HG03432 (cell line): ENCODE measurements around the gene CHRM4.

Experiments used
- ATAC-seq: cut with Tn5 transposase; IDR thresholded peaks from one replicate; pipeline ENCODE4 v1.9.1; 2021; ENCODE audit warnings: mild to moderate bottlenecking, moderate library complexity; ENCODE audit not compliant: unreplicated experiment

Gene CHRM4

GRCh38 chr11:46369458-46370152 is 22.0 kb downstream of the CHRM4 start:
- ATAC-seq, result peak; percentile 54

GRCh38 chr11:46367916-46368267 is 23.7 kb downstream of the CHRM4 start:
- ATAC-seq, result no peak

GRCh38 chr11:46367244-46367915 is 24.2 kb downstream of the CHRM4 start:
- peak; percentile 66 for ATAC-seq

DNA sequence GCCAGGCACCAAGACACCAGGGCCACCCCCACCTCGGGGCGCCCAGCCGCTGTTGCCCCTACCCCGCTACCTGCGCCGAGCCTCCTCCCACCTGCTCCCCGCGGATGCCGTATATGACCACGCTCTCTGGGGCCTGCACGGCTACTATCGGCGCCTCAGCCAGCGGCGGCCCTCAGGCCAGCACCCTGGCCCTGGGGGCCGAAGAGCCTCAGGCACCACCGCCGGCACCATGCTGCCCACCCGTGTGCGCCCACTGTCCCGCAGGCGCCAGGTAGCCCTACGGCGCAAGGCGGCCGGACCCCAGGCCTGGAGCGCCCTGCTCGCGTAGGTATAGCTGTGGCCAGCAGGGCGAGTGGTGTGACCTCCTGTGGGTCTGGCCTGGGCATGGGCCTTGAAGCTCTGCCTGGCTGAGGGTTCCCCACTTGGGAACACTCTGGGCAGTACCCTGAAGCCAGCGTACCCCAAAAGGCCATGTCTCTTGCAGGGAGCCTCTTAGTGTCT is 24.9 kb downstream of the CHRM4 start:
- no peak for ATAC-seq

DNA sequence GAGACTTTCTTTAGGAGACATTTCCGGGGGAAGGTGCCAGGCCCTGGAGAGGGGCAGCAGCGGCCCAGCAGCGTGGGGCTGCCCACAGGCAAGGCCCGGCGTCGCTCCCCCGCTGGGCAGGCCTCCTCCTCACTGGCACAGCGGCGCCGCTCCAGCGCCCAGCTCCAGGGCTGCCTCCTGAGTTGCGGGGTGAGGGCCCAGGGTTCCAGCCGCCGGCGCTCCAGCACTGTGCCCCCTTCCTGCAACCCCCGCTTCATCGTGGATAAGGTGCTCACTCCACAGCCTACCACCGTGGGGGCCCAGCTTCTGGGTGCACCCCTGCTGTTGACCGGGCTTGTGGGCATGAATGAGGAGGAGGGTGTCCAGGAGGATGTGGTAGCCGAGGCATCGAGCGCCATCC is 25.3 kb downstream of the CHRM4 start:
- no peak for ATAC-seq

- no peak for ATAC-seq
Observed at GRCh38 chr11:46364791-46365190, 26.8 kb downstream of the CHRM4 start.

DNA sequence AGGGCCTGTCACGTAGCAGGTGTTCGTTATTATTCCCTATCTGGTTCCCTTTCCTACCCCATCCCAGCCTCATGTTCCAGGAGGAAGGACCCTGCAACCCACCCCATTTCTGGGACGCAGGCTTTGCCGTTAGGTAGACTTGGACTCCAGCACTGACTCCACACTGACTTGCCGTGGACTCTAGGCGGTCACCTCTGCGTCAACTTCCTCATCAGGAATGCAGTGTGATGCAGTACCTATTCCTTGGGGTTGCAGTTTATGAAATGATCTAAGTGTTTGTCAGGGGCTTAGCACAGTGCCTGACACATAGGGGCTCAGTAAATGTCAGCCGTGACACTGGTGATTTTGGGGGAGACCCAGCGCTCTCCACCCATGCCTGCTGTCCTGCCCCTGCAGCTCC is 27.5 kb downstream of the CHRM4 start:
- no peak for ATAC-seq

DNA sequence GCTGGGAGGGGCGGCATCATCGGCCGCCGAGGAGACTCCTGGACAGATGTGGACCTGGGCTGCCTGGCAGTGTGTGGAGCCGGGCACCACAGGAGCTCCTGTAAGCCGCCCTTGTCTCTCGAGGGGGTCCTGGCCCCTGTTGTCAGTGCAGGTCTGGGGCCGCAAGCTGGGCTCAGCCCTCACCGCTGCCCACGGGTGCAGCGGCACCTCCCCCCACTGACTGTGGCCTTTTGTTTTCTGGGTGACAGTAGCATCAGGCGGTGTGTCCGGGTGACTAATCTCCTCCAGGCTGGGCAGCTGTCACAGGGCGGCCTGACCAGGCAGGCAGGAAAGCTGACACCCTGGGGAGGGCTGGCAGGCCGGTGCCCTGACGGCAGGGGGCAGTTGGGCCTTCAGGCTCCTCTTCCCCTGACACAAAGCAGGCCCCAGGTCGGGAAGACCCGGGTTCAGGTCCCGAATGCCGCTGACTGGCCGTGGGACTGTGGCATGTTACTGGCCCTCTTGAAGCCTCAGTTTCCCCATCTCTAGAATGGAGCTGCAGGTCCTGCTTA is 28.0 kb downstream of the CHRM4 start:
- ATAC-seq, result no peak

DNA sequence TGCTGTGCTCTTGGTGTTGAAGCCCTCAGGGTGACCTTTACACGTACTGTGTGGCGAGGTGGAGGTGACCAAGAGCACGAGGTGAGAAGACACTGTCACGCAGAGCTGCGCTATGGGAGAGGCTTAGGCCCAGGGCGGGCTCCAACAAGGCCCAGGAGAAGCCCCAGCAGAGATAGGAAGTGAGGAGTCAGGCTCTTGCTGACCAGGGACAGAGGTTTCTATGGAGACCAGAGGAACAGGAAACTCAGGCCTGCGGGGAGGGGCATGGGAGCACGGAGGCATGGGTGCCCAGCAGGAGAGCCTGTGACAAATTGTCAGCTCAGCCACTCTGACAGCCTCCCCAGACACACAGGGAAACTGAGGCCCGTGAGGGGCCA is 28.6 kb downstream of the CHRM4 start:
- no peak for ATAC-seq

GRCh38 chr11:46362156-46363030 is 29.2 kb downstream of the CHRM4 start:
- ATAC-seq, result no peak

- ATAC-seq, result peak; percentile 92
Observed at GRCh38 chr11:46361283-46362155, 30.1 kb downstream of the CHRM4 start.

DNA sequence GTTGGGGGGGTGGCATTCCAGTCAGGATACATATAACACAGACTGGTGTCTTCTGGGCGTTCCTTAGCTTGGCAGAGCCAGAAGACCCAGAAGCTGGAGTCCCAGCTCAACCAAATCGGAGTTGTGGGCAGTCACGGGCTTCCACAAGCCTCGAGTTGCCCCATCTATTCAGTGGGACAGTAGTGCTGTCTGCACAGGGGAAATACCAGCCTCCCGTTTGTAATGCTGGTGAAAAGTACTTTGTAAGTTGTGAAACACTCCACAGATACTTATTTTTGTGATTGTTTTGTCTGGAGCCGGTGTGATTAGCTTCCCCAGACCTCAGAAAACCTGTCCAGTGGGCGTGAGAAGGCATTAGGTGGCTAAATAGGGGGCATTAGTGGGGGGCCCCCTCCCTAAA is 30.7 kb downstream of the CHRM4 start:
- ATAC-seq, result peak; percentile 29

- ATAC-seq, result no peak
Observed at GRCh38 chr11:46359953-46360352, 31.6 kb downstream of the CHRM4 start.

DNA sequence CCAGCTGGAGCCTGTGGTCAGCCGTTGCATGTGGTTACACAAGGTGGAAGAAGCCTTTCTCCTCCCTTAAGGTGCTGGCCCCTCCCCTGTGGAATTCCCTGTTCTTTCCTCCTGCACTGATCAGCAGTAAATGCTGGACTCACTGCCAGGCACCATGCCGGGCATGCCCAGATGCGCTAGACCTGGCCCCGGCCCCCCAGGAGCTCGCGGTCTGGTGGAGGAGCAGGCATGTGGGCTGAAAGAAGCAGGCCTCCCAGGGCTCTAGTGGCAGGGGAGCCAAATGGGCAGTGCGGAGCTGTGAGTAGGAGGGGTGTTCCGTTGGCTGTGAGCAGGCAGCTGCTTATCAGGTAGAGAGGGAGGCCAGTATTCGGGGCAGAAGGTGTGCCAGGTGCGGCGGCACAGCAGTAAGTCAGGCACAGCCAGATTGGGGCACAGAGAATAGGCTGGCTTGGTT is 34.1 kb downstream of the CHRM4 start:
- ATAC-seq, result no peak

GRCh38 chr11:46356924-46357482 is 34.6 kb downstream of the CHRM4 start:
- no peak for ATAC-seq

DNA sequence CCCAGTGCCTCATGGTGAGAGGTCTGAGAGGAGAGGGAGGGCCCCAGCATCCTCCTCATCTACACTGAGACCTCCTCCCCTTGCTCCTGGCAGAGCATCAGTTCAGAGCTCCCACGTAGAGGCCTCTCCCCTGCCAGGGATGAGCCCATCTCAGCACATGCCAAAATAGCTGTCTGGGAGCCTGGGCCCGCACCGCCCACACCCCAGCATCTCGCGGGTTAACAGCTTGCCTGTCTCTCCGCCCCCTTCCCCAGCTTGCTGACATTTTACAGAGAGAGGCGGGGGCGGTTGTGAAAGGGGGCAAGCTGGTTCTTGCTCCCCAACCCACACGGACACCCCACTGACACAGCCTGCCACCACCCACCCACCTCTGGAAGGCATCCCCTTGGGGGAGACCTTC is 37.9 kb downstream of the CHRM4 start:
- no peak for ATAC-seq

- no peak for ATAC-seq
Observed at GRCh38 chr11:46352063-46352841, 39.3 kb downstream of the CHRM4 start.

DNA sequence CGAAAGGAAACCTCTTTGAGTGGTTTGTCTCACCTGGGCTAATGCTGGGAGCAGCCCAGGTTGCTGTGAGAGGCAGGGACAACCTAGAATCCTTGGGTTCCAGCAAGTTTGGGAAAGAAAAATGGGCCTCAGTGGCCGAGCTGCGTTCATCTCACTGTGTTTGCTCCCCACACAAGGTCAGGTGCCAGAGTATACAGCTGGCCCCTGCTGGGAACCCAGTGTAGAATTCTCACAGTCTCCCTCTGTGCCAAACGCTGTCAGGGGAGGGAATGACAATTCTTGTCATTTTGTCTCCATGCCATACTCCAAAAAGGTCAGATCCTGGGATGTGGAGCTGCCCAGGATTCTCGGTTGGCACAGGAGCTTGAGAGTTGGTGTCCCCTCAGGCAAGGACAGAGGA is 40.0 kb downstream of the CHRM4 start:
- ATAC-seq, result no peak

DNA sequence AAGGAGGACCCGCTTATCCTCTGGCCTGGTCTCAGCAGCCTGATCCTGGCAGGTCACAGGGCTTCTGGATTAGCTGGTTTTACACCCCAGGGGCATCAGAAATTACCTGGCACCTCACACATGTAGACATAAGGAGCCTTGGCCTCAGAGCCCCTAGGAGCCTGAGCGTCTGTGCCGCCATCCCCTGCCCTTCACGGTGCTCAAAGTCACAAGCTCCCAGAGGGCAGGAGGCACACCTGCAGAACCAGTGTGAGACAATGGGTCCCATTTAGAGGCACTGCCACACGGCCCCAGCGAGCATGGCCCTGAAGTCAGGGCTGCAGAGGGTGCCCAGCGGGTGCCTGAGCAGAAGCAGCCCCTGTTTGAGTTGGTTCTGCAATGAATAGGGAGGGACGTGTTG is 40.4 kb downstream of the CHRM4 start:
- ATAC-seq, result no peak
